SU-DHL-6 (cell line): ENCODE data around the gene COQ4.

ENCODE experiments used
- H2AFZ ChIP-seq: fragments of 200-600 bp; sonication (generic); 2 replicates; pipeline ENCODE4 v1.6.1; 2014; ENCODE audit warnings: low read depth, mild to moderate bottlenecking, moderate library complexity, mixed read lengths, antibody characterized with exemption, low read length; ENCODE audit not compliant: severe bottlenecking
- H3F3A ChIP-seq: fragments of 200-600 bp; shearing (Covaris generic); 2 replicates; pipeline ENCODE4 v1.6.0; 2016; ENCODE audit warnings: antibody characterized with exemption, mild to moderate bottlenecking; ENCODE audit not compliant: insufficient read depth
- H3K27ac ChIP-seq: fragments of 200-600 bp; sonication (generic); 2 replicates; pipeline ENCODE4 v1.5.1; 2016; ENCODE audit warnings: low read depth, mild to moderate bottlenecking, low read length, moderate library complexity, mixed read lengths
- H3K27me3 ChIP-seq: fragments of 200-600 bp; sonication (generic), shearing (Covaris generic); 2 replicates; pipeline ENCODE4 v1.6.0; 2014; ENCODE audit warnings: mild to moderate bottlenecking, low read length
- H3K36me3 ChIP-seq: fragments of 200-600 bp; sonication (generic); 2 replicates; pipeline ENCODE4 v1.6.1; 2014; ENCODE audit warnings: mild to moderate bottlenecking, low read length, mixed read lengths
- H3K4me2 ChIP-seq: fragments of 300-600, 200-600 bp; shearing (Covaris generic), sonication (generic); 2 replicates; pipeline ENCODE4 v1.6.0; 2014; ENCODE audit warnings: low read length, low read depth, mild to moderate bottlenecking; ENCODE audit not compliant: poor library complexity, severe bottlenecking
- H3K4me3 ChIP-seq: fragments of 200-600 bp; sonication (generic); 2 replicates; pipeline ENCODE4 v1.5.1; 2014; ENCODE audit warnings: antibody characterized with exemption, low read length, mild to moderate bottlenecking, mixed read lengths; ENCODE audit not compliant: insufficient read depth, poor library complexity, severe bottlenecking
- H3K79me2 ChIP-seq: fragments of 200-600 bp; sonication (generic); 2 replicates; pipeline ENCODE4 v1.6.1; 2014; ENCODE audit warnings: mild to moderate bottlenecking, low read length, moderate library complexity; ENCODE audit not compliant: insufficient read depth
- H3K9ac ChIP-seq: fragments of 200-600 bp; sonication (generic); 2 replicates; pipeline ENCODE4 v1.7.0; 2014; ENCODE audit warnings: mild to moderate bottlenecking, low read length
- H3K9me2 ChIP-seq: fragments of 200-600 bp; sonication (generic); replicated peaks from 2 replicates; pipeline ENCODE4 v1.6.1; 2014; ENCODE audit warnings: low read length; ENCODE audit not compliant: insufficient read depth
- H3K9me3 ChIP-seq: fragments of 200-600 bp; sonication (generic); 2 replicates; pipeline ENCODE4 v1.6.1; 2014; ENCODE audit warnings: low read length, mixed read lengths; ENCODE audit not compliant: insufficient read depth
- H4K20me1 ChIP-seq: fragments of 200-600 bp; sonication (generic); 2 replicates; pipeline ENCODE4 v1.6.1; 2014; ENCODE audit warnings: low read depth, mild to moderate bottlenecking, antibody characterized with exemption, low read length, moderate library complexity, mixed read lengths
- CTCF ChIP-seq: fragments of 200-600 bp; sonication (generic); IDR thresholded peaks from one replicate; pipeline ENCODE4 v1.5.1; 2017; ENCODE audit warnings: antibody characterized with exemption, mild to moderate bottlenecking, low read length, moderate library complexity; ENCODE audit not compliant: insufficient read depth, poor library complexity, severe bottlenecking
- EZH2phosphoT487 ChIP-seq: fragments of 200-600 bp; sonication (generic), shearing (Covaris generic); conservative IDR thresholded peaks from 2 replicates; pipeline ENCODE4 v1.6.1; 2018; ENCODE audit warnings: mild to moderate bottlenecking, antibody characterized with exemption, low read length, moderate library complexity, mixed read lengths

The COQ4 gene

DNA sequence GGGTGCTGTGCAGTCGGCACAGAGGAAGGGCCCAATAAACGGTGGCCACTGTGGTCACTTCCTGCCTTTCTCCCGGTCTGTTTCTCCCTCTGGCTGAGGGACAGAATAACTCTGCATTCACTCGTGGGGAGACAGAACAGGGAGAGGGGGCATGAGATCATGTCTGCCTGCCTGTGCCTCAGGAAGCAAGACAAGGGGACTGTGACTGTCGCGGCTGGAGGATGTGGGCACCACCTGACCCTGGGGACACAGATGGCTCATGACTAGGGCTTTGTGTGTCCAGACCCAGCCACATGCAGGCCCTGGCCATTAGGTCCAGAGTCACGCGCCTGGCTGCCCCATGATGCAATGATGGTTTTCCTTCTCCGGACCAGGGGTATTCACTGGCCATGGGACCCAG is 6.2 kb upstream of the COQ4 start:
- no peak overlapping the region for H3K4me3 ChIP-seq
- no peaks in the 10 kb centered on the region for H3K36me3 ChIP-seq
- H3F3A ChIP-seq, result no peaks in the 10 kb centered on the region
- H3K27me3 ChIP-seq, result no peaks in the 10 kb centered on the region
- no peaks in the 10 kb centered on the region for H3K79me2 ChIP-seq
- H3K9me2 ChIP-seq, result no peaks in the 10 kb centered on the region
- H3K9me3 ChIP-seq, result no peaks in the 10 kb centered on the region
- H3K9ac ChIP-seq, result no peak overlapping the region
- no peak overlapping the region for H3K27ac ChIP-seq
- H2AFZ ChIP-seq, result no peak overlapping the region
- no peaks in the 10 kb centered on the region for H4K20me1 ChIP-seq
- TF ChIP-seq EZH2phosphoT487 (no peak), CTCF (no peak)
- no peak overlapping the region for H3K4me2 ChIP-seq

DNA sequence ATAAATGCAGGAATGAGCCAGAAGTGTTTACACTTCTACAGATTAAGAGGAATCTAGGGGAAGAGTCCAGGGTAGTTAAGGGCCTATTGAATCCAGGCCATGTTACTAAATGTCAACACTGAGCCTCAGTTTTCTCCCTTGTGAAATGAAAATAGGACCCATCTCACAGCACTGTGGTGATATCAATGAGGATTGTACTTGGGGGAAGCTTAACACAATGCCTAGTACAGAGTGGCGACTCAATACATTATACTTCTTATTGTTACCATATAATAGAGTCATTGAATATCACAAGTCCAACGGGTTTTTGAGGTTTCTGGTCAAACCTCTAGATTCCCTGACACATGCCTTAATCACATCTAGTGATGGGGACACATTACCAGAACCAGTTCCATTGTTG is 5.0 kb upstream of the COQ4 start:
- Histone ChIP-seq H3K36me3 (no peaks in the 10 kb centered on the region), H3K4me3 (no peak overlapping the region), H3K9me3 (no peaks in the 10 kb centered on the region), H3K79me2 (peaks cover 6% of the 10 kb centered on the region), H3K27me3 (no peaks in the 10 kb centered on the region), H3K27ac (no peak overlapping the region), H3K9ac (no peak overlapping the region), H4K20me1 (no peaks in the 10 kb centered on the region), H3F3A (no peaks in the 10 kb centered on the region), H3K4me2 (no peak overlapping the region), H2AFZ (no peak overlapping the region), H3K9me2 (no peaks in the 10 kb centered on the region)
- TF ChIP-seq EZH2phosphoT487, result no peak
- TF ChIP-seq CTCF, result no peak

DNA sequence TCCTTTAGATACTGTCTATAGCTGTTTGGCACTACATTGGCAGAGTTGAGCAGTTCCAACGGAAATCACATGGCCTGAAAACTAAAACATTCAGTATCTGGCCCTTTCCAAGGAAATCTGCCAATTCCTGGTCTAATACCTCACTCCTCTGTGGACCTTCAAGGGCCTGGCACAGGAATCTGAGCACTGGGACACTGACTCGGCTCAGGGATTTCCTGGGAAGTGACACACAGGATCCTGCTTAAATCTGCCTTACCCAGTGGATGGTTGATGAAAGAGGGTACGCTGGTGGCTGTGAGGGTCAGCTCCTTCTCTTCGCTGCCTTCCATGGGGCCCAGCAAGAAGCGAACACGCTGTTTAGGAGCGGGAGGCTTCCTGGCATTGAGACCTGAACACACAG is 1.3 kb upstream of the COQ4 start:
- H3K27ac ChIP-seq, result no peak overlapping the region; the same call in 1 of the 2 replicates
- H3K4me3 ChIP-seq, result peak overlapping the region; percentile 95
- H4K20me1 ChIP-seq, result no peaks in the 10 kb centered on the region
- H3F3A ChIP-seq, result no peaks in the 10 kb centered on the region
- H3K79me2 ChIP-seq, result peaks cover 28% of the 10 kb centered on the region
- H3K9ac ChIP-seq, result peak overlapping the region; percentile 71
- no peaks in the 10 kb centered on the region for H3K36me3 ChIP-seq
- no peak overlapping the region for H2AFZ ChIP-seq
- TF ChIP-seq EZH2phosphoT487 (no peak), CTCF (no peak)
- H3K27me3 ChIP-seq, result no peaks in the 10 kb centered on the region
- peak overlapping the region; percentile 72 for H3K4me2 ChIP-seq
- no peaks in the 10 kb centered on the region for H3K9me2 ChIP-seq
- H3K9me3 ChIP-seq, result no peaks in the 10 kb centered on the region
